K562 treated with DMSO at 1 percent for 4 hours (cell line): ENCODE measurements around the gene UBE2E1. TPM values are rescaled to one million over a fixed set of nuclear protein-coding genes. Genes with fewer than 3 reads are reported as not detected.

Experiments used
- total RNA-seq: library from RNA; unstranded; fragments of 300-600 nt; gene quantifications from 2 replicates; pipeline ENCODE4 v1.2.3, GENCODE V29; 2022; ENCODE audit not compliant: insufficient read depth

UBE2E1 gene
- total RNA-seq = 63.5 and 69.0 TPM in 2 replicates

DNA sequence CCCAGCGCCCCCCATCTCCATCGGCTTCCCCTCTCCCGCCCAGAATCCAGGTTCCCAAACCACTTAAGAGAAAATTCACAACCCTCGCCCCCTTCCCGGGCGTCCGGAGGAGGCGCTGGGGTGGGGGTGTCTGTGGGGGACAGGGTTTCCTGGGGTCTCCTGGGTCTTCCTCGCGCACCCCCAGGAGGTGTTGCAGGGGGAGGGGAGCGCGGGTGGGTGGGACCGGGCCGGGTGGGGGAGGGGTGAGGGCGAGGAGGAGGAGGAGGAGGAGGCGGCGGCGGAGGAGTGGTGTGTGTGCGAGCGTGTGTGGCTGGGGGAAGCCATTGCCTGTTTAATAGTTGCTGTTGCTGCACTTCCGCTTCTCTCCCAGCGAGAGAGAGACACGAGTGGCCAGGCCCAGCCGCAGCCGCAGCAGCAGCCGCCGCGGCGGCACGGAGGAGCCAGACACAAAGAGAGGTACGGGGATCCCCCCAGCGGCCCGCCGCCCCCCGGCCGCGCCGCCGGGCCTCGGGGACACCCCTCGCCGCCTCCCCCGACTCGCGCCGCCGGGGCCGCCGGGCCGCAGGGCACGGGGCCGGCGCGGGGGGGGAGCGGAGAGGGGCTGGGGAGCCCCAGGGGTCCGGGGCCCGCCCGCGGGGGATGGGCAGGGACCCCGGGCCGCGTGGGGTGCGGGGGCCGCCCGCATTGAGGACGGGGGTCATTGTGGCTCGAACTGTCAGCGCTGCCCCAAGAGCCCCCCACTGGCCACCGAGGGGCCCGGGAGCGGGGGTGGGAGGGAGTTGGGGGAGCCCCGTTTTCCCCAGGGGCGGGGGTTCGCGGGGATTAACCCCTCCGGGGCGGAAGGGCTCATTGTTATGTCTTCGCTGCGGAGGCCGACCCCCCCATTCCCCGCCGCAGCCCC is at the start of gene UBE2E1:
TSS of gene UBE2E1 (plus strand) at position 323 of the 901 bp plus-strand sequence. CDS start 1,315 bp downstream, outside the sequence.

DNA sequence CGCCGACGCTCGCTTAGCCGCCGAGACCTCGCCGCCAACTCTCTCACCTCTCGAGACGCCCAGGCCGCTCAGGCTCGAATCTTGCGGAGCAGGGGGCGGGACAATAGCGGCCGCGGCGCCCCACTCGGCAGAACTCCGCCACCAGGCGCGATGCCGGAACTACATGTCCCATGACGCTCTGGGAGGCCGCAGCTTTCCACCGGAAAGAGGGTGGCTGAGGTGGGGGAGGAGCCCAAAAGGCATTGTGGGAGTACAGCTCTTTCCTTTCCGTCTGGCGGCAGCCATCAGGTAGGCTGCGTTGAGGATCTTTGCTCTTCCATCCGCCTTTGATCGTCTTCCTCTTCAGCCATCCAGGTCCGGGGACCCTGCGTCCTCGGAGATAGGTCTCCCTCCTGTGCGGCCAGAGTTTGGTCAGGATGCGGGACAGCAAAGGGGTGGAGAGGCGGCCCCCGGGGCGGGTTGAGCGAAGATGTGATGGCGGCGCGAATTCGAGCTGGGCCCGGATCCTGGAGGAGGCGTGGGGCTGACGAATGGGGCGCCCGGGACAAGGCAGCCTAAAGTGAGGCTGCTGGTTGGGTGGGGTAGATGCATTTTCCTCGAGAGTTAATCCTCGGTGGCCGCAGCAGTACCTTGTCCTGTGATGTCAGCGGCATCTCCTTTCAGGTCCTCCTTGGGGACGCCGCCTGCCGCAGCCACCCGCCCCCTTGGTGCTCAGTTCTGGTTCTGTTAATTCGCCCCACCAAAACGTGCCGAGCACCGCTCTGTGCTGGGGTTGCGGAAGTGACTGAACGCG is 111.3 kb downstream of the UBE2E1 start, which contains the start of the genes NKIRAS1 and RPL15:
TSS of gene NKIRAS1 (minus strand) at position 105 of the 793 bp plus-strand sequence. CDS start 6,086 bp downstream, outside the sequence.
TSS of gene RPL15 (plus strand) at position 247 of the 793 bp plus-strand sequence. CDS start 728 bp downstream, outside the sequence.

Other genes with a start within 250 kb of the UBE2E1 start
- 5.4 and 5.7 TPM in 2 replicates for gene NKIRAS1, start 111.0 kb downstream of the UBE2E1 start, total RNA-seq
- gene RPL15, start 111.2 kb downstream of the UBE2E1 start, total RNA-seq = 4,943 and 5,364 TPM in 2 replicates
- gene NR1D2, start 139.3 kb downstream of the UBE2E1 start, total RNA-seq = 5.0 and 6.2 TPM in 2 replicates